IPS-18a (cell line): Measurements from ENCODE around the gene CD58.

Source experiments
- H3K27ac ChIP-seq: one replicate; pipeline ENCODE4 v1.5.1; 2013; ENCODE audit warnings: low read length
- H3K27me3 ChIP-seq: one replicate; pipeline ENCODE4 v1.6.1; 2013; ENCODE audit warnings: mild to moderate bottlenecking, low read length; ENCODE audit not compliant: control insufficient read depth, insufficient read depth
- H3K36me3 ChIP-seq: one replicate; pipeline ENCODE4 v1.6.1; 2013; ENCODE audit warnings: low read depth, low read length; ENCODE audit not compliant: control insufficient read depth
- H3K4me1 ChIP-seq: one replicate; pipeline ENCODE4 v1.6.1; 2013; ENCODE audit warnings: low read depth, low read length; ENCODE audit not compliant: control insufficient read depth
- H3K4me3 ChIP-seq: one replicate; pipeline ENCODE4 v1.5.1; 2013; ENCODE audit warnings: low read length
- H3K9ac ChIP-seq: one replicate; pipeline ENCODE4 v1.6.1; 2013; ENCODE audit warnings: mild to moderate bottlenecking, low read length, moderate library complexity
- H3K9me3 ChIP-seq: one replicate; pipeline ENCODE4 v1.6.1; 2013; ENCODE audit warnings: low read depth, low read length; ENCODE audit not compliant: control insufficient read depth

The CD58 gene

GRCh38 chr1:116481934-116482333, 88.9 kb downstream of the CD58 start:
- H3K9me3 ChIP-seq, result no peaks in the 10 kb centered on the region
- no peaks in the 10 kb centered on the region for H3K27me3 ChIP-seq
- no peak overlapping the region for H3K27ac ChIP-seq
- H3K4me1 ChIP-seq, result peaks cover 5% of the 10 kb centered on the region
- no peaks in the 10 kb centered on the region for H3K36me3 ChIP-seq
- H3K9ac ChIP-seq, result no peak overlapping the region
- no peak overlapping the region for H3K4me3 ChIP-seq

- H3K9ac ChIP-seq, result no peak overlapping the region
- H3K9me3 ChIP-seq, result no peaks in the 10 kb centered on the region
- peaks cover 5% of the 10 kb centered on the region for H3K4me1 ChIP-seq
- no peaks in the 10 kb centered on the region for H3K36me3 ChIP-seq
- H3K4me3 ChIP-seq, result no peak overlapping the region
- H3K27me3 ChIP-seq, result no peaks in the 10 kb centered on the region
- no peak overlapping the region for H3K27ac ChIP-seq
These were observed 92.2 kb downstream of the CD58 start for GRCh38 chr1:116478621-116479020.

- H3K9ac ChIP-seq, result no peak overlapping the region
- peaks cover 5% of the 10 kb centered on the region for H3K4me1 ChIP-seq
- H3K27ac ChIP-seq, result no peak overlapping the region
These were observed 93.4 kb downstream of the CD58 start for GRCh38 chr1:116477429-116477828.

GRCh38 chr1:116476321-116476720, 94.5 kb downstream of the CD58 start:
- Histone ChIP-seq H3K4me3 (no peak overlapping the region), H3K9me3 (no peaks in the 10 kb centered on the region), H3K27me3 (no peaks in the 10 kb centered on the region), H3K4me1 (peaks cover 5% of the 10 kb centered on the region), H3K36me3 (no peaks in the 10 kb centered on the region), H3K27ac (no peak overlapping the region), H3K9ac (no peak overlapping the region)

More at GRCh38 chr1:116477429-116477828, 93.4 kb downstream of the CD58 start:
- Histone ChIP-seq H3K36me3 (no peaks in the 10 kb centered on the region), H3K4me3 (no peak overlapping the region), H3K27me3 (no peaks in the 10 kb centered on the region), H3K9me3 (no peaks in the 10 kb centered on the region)

GRCh38 chr1:116475850-116476218, 95.0 kb downstream of the CD58 start:
- Histone ChIP-seq H3K9me3 (no peaks in the 10 kb centered on the region), H3K9ac (no peak overlapping the region), H3K36me3 (no peaks in the 10 kb centered on the region), H3K27ac (no peak overlapping the region), H3K4me3 (no peak overlapping the region), H3K27me3 (no peaks in the 10 kb centered on the region), H3K4me1 (peaks cover 5% of the 10 kb centered on the region)

- Histone ChIP-seq H3K4me1 (peaks cover 5% of the 10 kb centered on the region), H3K9ac (no peak overlapping the region), H3K9me3 (no peaks in the 10 kb centered on the region), H3K4me3 (no peak overlapping the region), H3K36me3 (no peaks in the 10 kb centered on the region), H3K27ac (no peak overlapping the region), H3K27me3 (no peaks in the 10 kb centered on the region)
These were observed 95.6 kb downstream of the CD58 start for GRCh38 chr1:116474921-116475849.

GRCh38 chr1:116472431-116472961, 98.3 kb downstream of the CD58 start:
- no peaks in the 10 kb centered on the region for H3K4me1 ChIP-seq
- H3K4me3 ChIP-seq, result no peak overlapping the region
- no peaks in the 10 kb centered on the region for H3K27me3 ChIP-seq
- no peaks in the 10 kb centered on the region for H3K9me3 ChIP-seq
- H3K36me3 ChIP-seq, result no peaks in the 10 kb centered on the region
- H3K27ac ChIP-seq, result no peak overlapping the region
- no peak overlapping the region for H3K9ac ChIP-seq

- Histone ChIP-seq H3K27me3 (no peaks in the 10 kb centered on the region), H3K9ac (no peak overlapping the region), H3K4me1 (no peaks in the 10 kb centered on the region), H3K36me3 (no peaks in the 10 kb centered on the region), H3K9me3 (no peaks in the 10 kb centered on the region), H3K27ac (no peak overlapping the region), H3K4me3 (no peak overlapping the region)
These were observed 99.6 kb downstream of the CD58 start for GRCh38 chr1:116471241-116471640.

- H3K4me1 ChIP-seq, result no peaks in the 10 kb centered on the region
- no peaks in the 10 kb centered on the region for H3K36me3 ChIP-seq
- no peak overlapping the region for H3K4me3 ChIP-seq
- H3K9ac ChIP-seq, result no peak overlapping the region
- no peaks in the 10 kb centered on the region for H3K27me3 ChIP-seq
- no peaks in the 10 kb centered on the region for H3K9me3 ChIP-seq
- no peak overlapping the region for H3K27ac ChIP-seq
These were observed 100.2 kb downstream of the CD58 start for GRCh38 chr1:116470671-116471070.

GRCh38 chr1:116466810-116467557, 103.8 kb downstream of the CD58 start:
- no peaks in the 10 kb centered on the region for H3K9me3 ChIP-seq
- H3K4me3 ChIP-seq, result no peak overlapping the region
- H3K4me1 ChIP-seq, result no peaks in the 10 kb centered on the region
- no peaks in the 10 kb centered on the region for H3K36me3 ChIP-seq
- no peaks in the 10 kb centered on the region for H3K27me3 ChIP-seq
- no peak overlapping the region for H3K9ac ChIP-seq
- no peak overlapping the region for H3K27ac ChIP-seq

GRCh38 chr1:116465845-116466685, 104.8 kb downstream of the CD58 start:
- Histone ChIP-seq H3K27ac (no peak overlapping the region), H3K4me3 (no peak overlapping the region), H3K27me3 (no peaks in the 10 kb centered on the region), H3K9ac (no peak overlapping the region), H3K9me3 (no peaks in the 10 kb centered on the region), H3K36me3 (no peaks in the 10 kb centered on the region), H3K4me1 (no peaks in the 10 kb centered on the region)
